RWPE2 (cell line): ENCODE data around the gene SPON1.
"Not testable (repeated sequence)": the region's sequence is repeated elsewhere in the genome, so short reads cannot be mapped to it uniquely, and the experiment has no call there.

ENCODE experiments used
- ATAC-seq: fragments of 200-7000 bp; cut with Tn5 transposase; 3 replicates; pipeline ENCODE4 v1.9.1; 2021; ENCODE audit warnings: low read depth
- DNase-seq: peaks from one replicate; pipeline ENCODE4 v3.0.0-alpha.2; 2020; ENCODE audit warnings: low spot score
- H3K27ac ChIP-seq: fragments of 450-650 bp; 2 replicates; pipeline ENCODE4 v1.5.1; 2017; ENCODE audit warnings: mild to moderate bottlenecking; ENCODE audit not compliant: poor library complexity, severe bottlenecking
- H3K27me3 ChIP-seq: fragments of 250-450 bp; sonication (Bioruptor Pico); 2 replicates; pipeline ENCODE4 v1.5.1; 2021; ENCODE audit warnings: mild to moderate bottlenecking, moderate library complexity; ENCODE audit not compliant: insufficient read depth, poor library complexity, severe bottlenecking
- H3K36me3 ChIP-seq: fragments of 250-450 bp; sonication (Bioruptor Pico); 2 replicates; pipeline ENCODE4 v1.5.1; 2020; ENCODE audit warnings: low read depth, mild to moderate bottlenecking, moderate library complexity
- H3K4me1 ChIP-seq: fragments of 250-450 bp; sonication (Bioruptor Pico); 2 replicates; pipeline ENCODE4 v1.5.1; 2021; ENCODE audit warnings: mild to moderate bottlenecking, moderate library complexity; ENCODE audit not compliant: insufficient read depth, poor library complexity, severe bottlenecking
- H3K4me3 ChIP-seq: fragments of 250-450 bp; sonication (Bioruptor Pico); 2 replicates; pipeline ENCODE4 v1.5.1; 2021; ENCODE audit warnings: mild to moderate bottlenecking, moderate library complexity; ENCODE audit not compliant: severe bottlenecking
- H3K9me3 ChIP-seq: fragments of 250-450 bp; sonication (Bioruptor Pico); 2 replicates; pipeline ENCODE4 v1.5.1; 2021; ENCODE audit warnings: mild to moderate bottlenecking, moderate library complexity; ENCODE audit not compliant: severe bottlenecking
- CTCF ChIP-seq: fragments of 450-650 bp; IDR thresholded peaks from one replicate; pipeline ENCODE4 v1.5.1; 2017; ENCODE audit warnings: mild to moderate bottlenecking, moderate library complexity; ENCODE audit not compliant: poor library complexity, severe bottlenecking

SPON1 gene

DNA sequence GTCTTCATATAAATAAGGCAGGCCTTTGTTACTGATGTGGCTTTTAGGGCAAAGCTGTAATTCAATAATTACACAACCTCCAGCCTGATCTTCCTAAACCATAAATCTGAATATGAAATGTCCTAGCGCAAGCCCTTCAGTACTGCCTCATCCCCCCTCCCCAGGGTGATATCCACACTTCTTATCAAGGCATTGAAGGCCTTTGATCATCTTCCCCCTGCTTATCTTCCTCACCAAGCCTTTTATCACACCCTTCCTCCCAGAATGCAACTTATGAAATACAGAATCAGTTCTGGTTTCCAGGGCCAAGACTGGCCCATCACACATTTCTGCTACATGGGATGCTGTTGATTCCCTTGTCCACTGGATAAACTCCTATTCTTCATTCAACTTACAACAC lies 12.1 kb downstream of the SPON1 start:
- ATAC-seq (no peak), DNase-seq (no peak)
- no peak for TF ChIP-seq CTCF
- Histone ChIP-seq H3K27me3 (peaks cover 16% of the 10 kb centered on the region), H3K9me3 (no peaks in the 10 kb centered on the region), H3K27ac (no peak overlapping the region), H3K4me3 (no peak overlapping the region), H3K36me3 (no peaks in the 10 kb centered on the region), H3K4me1 (no peaks in the 10 kb centered on the region)

DNA sequence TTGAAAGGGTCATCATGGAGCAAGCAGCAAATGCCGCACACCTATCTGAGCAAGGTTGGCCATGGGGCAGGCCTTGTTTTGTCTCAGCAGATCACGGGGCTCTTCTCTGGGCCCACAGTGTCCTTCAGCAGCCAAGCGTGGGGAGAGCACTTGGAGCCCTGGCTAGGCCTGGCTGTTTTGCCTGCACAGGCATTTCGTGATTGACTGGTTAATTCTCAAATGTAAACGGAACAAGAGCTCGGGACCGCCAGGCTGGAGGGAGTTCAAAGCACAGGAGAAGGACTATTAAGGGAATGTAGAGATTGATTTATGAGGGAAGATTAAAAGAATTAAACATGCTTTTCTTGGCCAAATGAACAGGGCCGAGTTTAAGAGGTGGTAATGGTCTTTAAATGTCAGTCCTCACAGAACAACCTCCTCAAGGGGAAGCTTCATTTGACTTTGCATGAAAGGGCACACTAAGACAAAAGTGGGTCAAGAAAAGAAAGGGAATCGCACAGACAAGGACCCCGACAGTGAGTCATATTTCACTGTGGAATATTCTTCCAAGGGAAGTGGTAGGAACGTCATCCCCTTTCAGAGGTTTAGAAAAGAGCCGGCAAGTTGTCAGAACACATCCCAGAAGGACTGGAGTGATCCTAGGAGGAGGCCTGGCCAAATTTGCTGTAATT lies 20.7 kb downstream of the SPON1 start:
- ATAC-seq (no peak), DNase-seq (no peak)
- Histone ChIP-seq H3K27me3 (peaks cover 5% of the 10 kb centered on the region), H3K36me3 (no peaks in the 10 kb centered on the region), H3K9me3 (no peaks in the 10 kb centered on the region), H3K27ac (no peak overlapping the region), H3K4me1 (no peaks in the 10 kb centered on the region), H3K4me3 (no peak overlapping the region)
- no peak for TF ChIP-seq CTCF

GRCh38 chr11:13984616-13985450 lies 22.3 kb downstream of the SPON1 start:
- ATAC-seq (peak; percentile 36; the same call in 1 of the 3 replicates), DNase-seq (no peak)
- H3K27ac ChIP-seq: no peak overlapping the region

GRCh38 chr11:13986695-13987094 lies 24.2 kb downstream of the SPON1 start:
- H3K36me3 ChIP-seq, H3K27me3 ChIP-seq, H3K4me1 ChIP-seq, DNase-seq, H3K27ac ChIP-seq, ATAC-seq, H3K9me3 ChIP-seq, H3K4me3 ChIP-seq: not testable (repeated sequence)

More at GRCh38 chr11:13984616-13985450, 22.3 kb downstream of the SPON1 start:
- H3K4me1 ChIP-seq: no peaks in the 10 kb centered on the region
- TF ChIP-seq CTCF: no peak
- H3K36me3 ChIP-seq: no peaks in the 10 kb centered on the region
- H3K9me3 ChIP-seq: no peaks in the 10 kb centered on the region
- no peaks in the 10 kb centered on the region for H3K27me3 ChIP-seq
- no peak overlapping the region for H3K4me3 ChIP-seq

- peak; percentile 95 for ATAC-seq
- not testable (repeated sequence) for DNase-seq
These were observed 29.8 kb downstream of the SPON1 start for GRCh38 chr11:13992158-13992856.

More at GRCh38 chr11:13992158-13992856, 29.8 kb downstream of the SPON1 start:
- not testable (repeated sequence) for H3K27ac ChIP-seq, H3K9me3 ChIP-seq, H3K4me3 ChIP-seq, H3K36me3 ChIP-seq, H3K4me1 ChIP-seq, H3K27me3 ChIP-seq
